Peyer's patch (tissue), 4 donors: ENCODE measurements around the gene MYO5C. TPM values are rescaled to one million over a fixed set of nuclear protein-coding genes. Genes with fewer than 3 reads are reported as not detected.

Experiments used
- DNase-seq, 3 donors: peaks; one replicate each; pipeline ENCODE4 v3.0.0-alpha.2; 2017 to 2019
- H3K27ac ChIP-seq, 4 donors: fragments of 200-600 bp; sonication (generic); one replicate each; pipeline ENCODE4 v1.5.1; 2016 to 2019
- H3K27me3 ChIP-seq, 2 donors: fragments of 200-600 bp; sonication (generic); one replicate each; pipeline ENCODE4 v1.5.1; 2019
- H3K36me3 ChIP-seq, 3 donors: fragments of 200-600 bp; sonication (generic); one replicate each; pipeline ENCODE4 v1.5.1; 2016 to 2019
- H3K4me1 ChIP-seq, 4 donors: fragments of 200-600 bp; sonication (generic); one replicate each; pipeline ENCODE4 v1.5.1; 2016 to 2019
- H3K4me3 ChIP-seq, 4 donors: fragments of 200-600 bp; sonication (generic); 1 replicate in 3 of 4; 2 replicates in 1 of 4; pipeline ENCODE4 v1.5.1; 2016 to 2019; ENCODE audit warnings: mild to moderate bottlenecking in 1 of 4
- H3K9me3 ChIP-seq, 4 donors: fragments of 200-600 bp; sonication (generic); one replicate each; pipeline ENCODE4 v1.5.1; 2016 to 2019; ENCODE audit warnings: mild to moderate bottlenecking in 1 of 4
- POLR2A ChIP-seq, 2 donors: fragments of 450-650 bp; IDR thresholded peaks; one replicate each; pipeline ENCODE4 v1.5.1; 2017; ENCODE audit warnings: antibody characterized with exemption in 2 of 2, mild to moderate bottlenecking in 2 of 2, moderate library complexity in 2 of 2
- total RNA-seq, 4 donors: library from RNA; depleted of rRNA; stranded (reverse); fragments of >200 nt; gene quantifications; one replicate each; pipeline ENCODE4 v1.1.0, GENCODE V29; 2016
- TF ChIP-seq, protein P1 (sequence below), 6 experiments: fragments of 450-650 bp in 4 of 6; fragments of 200-600 bp in 2 of 6; sonication (generic) in 1 of 6; IDR thresholded peaks; one replicate each; pipeline ENCODE4 v1.5.1; 2017 to 2019; ENCODE audit warnings: antibody characterized with exemption in 6 of 6, mild to moderate bottlenecking in 3 of 6, moderate library complexity in 1 of 6

Gene MYO5C
- total RNA-seq, 4 donors from 2014 or later, result 29.1 to 60.2 (median 45.4) TPM

DNA sequence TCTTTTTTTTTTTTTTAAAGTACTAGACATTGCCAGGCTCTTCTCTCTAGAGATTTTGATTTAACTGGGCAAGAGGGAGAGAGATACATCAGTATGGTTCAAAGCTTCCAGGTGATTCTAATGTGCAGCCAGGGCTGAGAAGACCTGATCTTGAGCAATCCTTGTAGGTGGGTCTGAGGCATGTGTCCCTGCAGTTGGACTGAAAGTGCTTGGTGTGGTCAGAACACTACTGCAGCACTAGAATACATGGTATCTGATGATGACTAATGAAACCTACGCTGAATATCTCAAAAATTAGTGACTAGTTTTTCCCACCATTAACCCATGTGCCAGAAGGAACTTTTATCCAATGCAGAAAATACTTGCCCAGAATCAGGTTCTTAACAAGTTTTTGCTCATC lies 34.4 kb upstream of the MYO5C start:
- no peak for TF ChIP-seq POLR2A (IDR thresholded peaks at IDR 0.05)
- TF ChIP-seq, protein P1, sequence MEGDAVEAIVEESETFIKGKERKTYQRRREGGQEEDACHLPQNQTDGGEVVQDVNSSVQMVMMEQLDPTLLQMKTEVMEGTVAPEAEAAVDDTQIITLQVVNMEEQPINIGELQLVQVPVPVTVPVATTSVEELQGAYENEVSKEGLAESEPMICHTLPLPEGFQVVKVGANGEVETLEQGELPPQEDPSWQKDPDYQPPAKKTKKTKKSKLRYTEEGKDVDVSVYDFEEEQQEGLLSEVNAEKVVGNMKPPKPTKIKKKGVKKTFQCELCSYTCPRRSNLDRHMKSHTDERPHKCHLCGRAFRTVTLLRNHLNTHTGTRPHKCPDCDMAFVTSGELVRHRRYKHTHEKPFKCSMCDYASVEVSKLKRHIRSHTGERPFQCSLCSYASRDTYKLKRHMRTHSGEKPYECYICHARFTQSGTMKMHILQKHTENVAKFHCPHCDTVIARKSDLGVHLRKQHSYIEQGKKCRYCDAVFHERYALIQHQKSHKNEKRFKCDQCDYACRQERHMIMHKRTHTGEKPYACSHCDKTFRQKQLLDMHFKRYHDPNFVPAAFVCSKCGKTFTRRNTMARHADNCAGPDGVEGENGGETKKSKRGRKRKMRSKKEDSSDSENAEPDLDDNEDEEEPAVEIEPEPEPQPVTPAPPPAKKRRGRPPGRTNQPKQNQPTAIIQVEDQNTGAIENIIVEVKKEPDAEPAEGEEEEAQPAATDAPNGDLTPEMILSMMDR (IDR thresholded peaks at IDR 0.05), result no peak
- Histone ChIP-seq H3K9me3 (no peaks in the 10 kb centered on the region), H3K27me3 (no peaks in the 10 kb centered on the region), H3K27ac (no peak overlapping the region), H3K4me3 (no peak overlapping the region), H3K36me3 (peaks cover 0 to 11% (median 0%) of the 10 kb centered on the region in 3 donors), H3K4me1 (no peaks in the 10 kb centered on the region)
- no peak for DNase-seq

DNA sequence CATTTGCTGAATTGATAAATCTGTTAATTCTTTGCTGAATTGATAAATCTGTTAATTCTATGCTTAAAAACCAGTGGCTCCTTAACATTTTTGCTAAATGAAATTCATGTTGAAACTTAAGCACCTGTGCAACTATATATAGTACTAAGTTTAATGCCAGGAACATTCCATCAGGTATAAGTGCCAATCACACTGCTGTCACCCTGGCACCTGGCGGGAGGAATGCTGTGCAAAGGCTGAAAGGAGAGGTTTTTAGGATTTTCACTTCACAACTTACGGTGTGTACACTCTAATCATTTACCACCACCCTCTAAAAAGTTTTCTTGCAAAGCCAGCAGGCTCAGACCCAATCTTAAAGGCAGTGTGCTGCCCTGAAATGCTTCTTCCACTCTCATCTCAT lies 33.5 kb upstream of the MYO5C start:
- no peak for TF ChIP-seq POLR2A (IDR thresholded peaks at IDR 0.05)
- TF ChIP-seq, protein P1 (IDR thresholded peaks at IDR 0.05), result no peak
- peaks cover 0 to 11% (median 0%) of the 10 kb centered on the region in 3 donors for H3K36me3 ChIP-seq
- DNase-seq, result no peak

DNA sequence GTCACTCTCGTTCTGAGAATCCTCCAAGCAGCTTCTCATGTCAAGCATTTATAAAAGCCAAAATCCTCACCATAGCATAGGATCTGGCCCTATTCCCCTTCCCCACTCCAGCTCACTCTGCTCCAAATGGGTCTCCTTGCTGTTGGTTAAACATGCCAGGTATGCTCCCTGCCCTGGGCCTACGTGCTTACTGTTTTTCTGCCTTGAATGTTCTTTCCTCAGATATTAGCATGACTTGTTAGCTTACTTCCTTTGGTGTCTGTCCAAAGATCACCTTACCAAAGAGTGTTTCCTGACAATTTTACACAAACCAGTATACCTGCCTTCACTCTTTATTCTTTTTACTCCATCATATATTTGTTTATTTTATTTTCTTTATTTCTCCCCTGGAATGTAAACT lies 33.1 kb upstream of the MYO5C start:
- TF ChIP-seq POLR2A (IDR thresholded peaks at IDR 0.05), result no peak
- TF ChIP-seq, protein P1 (IDR thresholded peaks at IDR 0.05), result no peak
- Histone ChIP-seq H3K36me3 (peaks cover 0 to 11% (median 0%) of the 10 kb centered on the region in 3 donors), H3K9me3 (no peaks in the 10 kb centered on the region), H3K27me3 (no peaks in the 10 kb centered on the region), H3K4me1 (no peaks in the 10 kb centered on the region), H3K27ac (no peak overlapping the region), H3K4me3 (no peak overlapping the region)
- no peak for DNase-seq

More for the DNA sequence above, 33.5 kb upstream of the MYO5C start:
- H3K27me3 ChIP-seq, result no peaks in the 10 kb centered on the region
- H3K9me3 ChIP-seq, result no peaks in the 10 kb centered on the region
- H3K4me3 ChIP-seq, result no peak overlapping the region
- no peaks in the 10 kb centered on the region for H3K4me1 ChIP-seq
- no peak overlapping the region for H3K27ac ChIP-seq

DNA sequence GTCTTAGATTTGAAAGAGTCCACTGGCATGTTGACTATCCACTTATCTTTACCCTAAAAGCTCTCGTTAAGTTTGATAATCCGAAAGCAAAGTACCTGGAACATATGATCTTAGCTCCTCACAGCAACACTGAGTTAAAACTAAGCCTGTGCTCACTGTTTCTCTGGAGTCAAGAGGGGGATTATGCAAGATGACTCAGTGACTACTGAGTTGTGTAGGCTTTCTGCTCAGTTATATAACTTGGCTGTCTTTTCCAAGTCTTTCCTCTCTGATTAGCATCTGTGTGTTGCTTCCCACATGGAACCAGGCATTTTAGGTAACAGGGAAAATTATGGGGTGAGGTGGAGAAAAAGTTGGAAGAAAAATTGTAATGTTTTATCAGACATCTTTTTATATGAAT lies 31.2 kb upstream of the MYO5C start:
- no peak overlapping the region for H3K27ac ChIP-seq
- H3K36me3 ChIP-seq, result peaks cover 0 to 11% (median 0%) of the 10 kb centered on the region in 3 donors
- H3K4me1 ChIP-seq, result no peaks in the 10 kb centered on the region
- DNase-seq, result no peak
- no peaks in the 10 kb centered on the region for H3K9me3 ChIP-seq
- no peak for TF ChIP-seq POLR2A (IDR thresholded peaks at IDR 0.05)
- TF ChIP-seq, protein P1 (IDR thresholded peaks at IDR 0.05), result no peak
- no peaks in the 10 kb centered on the region for H3K27me3 ChIP-seq
- no peak overlapping the region for H3K4me3 ChIP-seq

DNA sequence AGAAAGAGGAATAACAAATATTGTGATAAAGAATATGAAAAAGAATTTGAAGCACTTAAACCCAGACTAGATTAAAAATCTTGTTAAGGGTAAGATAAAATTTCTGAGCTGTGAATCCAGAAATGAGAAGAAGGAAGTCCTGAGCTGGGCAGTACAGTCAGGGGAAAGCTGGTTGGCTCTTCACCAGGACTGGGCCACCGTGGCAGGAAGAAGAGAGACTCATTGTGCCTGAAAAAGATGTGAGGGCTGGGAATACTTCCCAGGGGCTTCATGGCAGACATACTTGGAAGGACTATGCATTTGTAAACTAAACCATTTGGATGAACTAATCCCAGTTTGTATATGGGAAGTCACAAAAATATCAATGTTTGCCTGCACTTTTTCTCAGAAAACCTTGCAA lies 28.5 kb upstream of the MYO5C start:
- TF ChIP-seq POLR2A (IDR thresholded peaks at IDR 0.05), result no peak
- TF ChIP-seq, protein P1 (IDR thresholded peaks at IDR 0.05), result no peak
- Histone ChIP-seq H3K27ac (no peak overlapping the region), H3K4me1 (no peaks in the 10 kb centered on the region), H3K9me3 (no peaks in the 10 kb centered on the region), H3K27me3 (no peaks in the 10 kb centered on the region), H3K4me3 (no peak overlapping the region), H3K36me3 (peaks cover 0 to 17% (median 0%) of the 10 kb centered on the region in 3 donors)
- DNase-seq, result no peak
